Activated CD4-positive, alpha-beta T cell treated with anti-CD3 and anti-CD28 coated beads for 36 hours (primary cell): Measurements from ENCODE around the gene FARS2. TPM values are rescaled to one million over a fixed set of nuclear protein-coding genes. Genes with fewer than 3 reads are reported as not detected.
"Not testable (repeated sequence)": the region's sequence is repeated elsewhere in the genome, so short reads cannot be mapped to it uniquely, and the experiment has no call there.

Experiments
- ATAC-seq: fragments of 200-7000 bp; cut with Tn5 transposase; one replicate; pipeline ENCODE4 v1.10.0; 2021; ENCODE audit warnings: mild to moderate bottlenecking, moderate library complexity
- CTCF ChIA-PET: fragments of 350-600 bp; sonication (Branson Sonifier 250); formaldehyde crosslinking; loops from one replicate; lab custom pipeline; 2021; ENCODE audit warnings: antibody characterized with exemption; lab: Charles Lee
- POLR2A ChIA-PET: fragments of 350-600 bp; sonication (Branson Sonifier 250); formaldehyde crosslinking; loops from one replicate; lab custom pipeline; 2021; ENCODE audit warnings: antibody characterized with exemption, inconsistent platforms; lab: Charles Lee
- DNase-seq: peaks from one replicate; pipeline ENCODE4 v3.0.0-alpha.2; 2020
- H3K27ac Mint-ChIP-seq: one replicate; pipeline ENCODE4 v1.8.0; 2021; ENCODE audit warnings: mixed read lengths
- H3K27me3 Mint-ChIP-seq: one replicate; pipeline ENCODE4 v1.8.0; 2021; ENCODE audit warnings: mixed read lengths
- H3K36me3 Mint-ChIP-seq: one replicate; pipeline ENCODE4 v1.8.0; 2021; ENCODE audit warnings: low read depth, mixed read lengths
- H3K4me1 Mint-ChIP-seq: one replicate; pipeline ENCODE4 v1.8.0; 2021; ENCODE audit warnings: mixed read lengths
- H3K4me3 Mint-ChIP-seq: one replicate; pipeline ENCODE4 v1.8.0; 2021; ENCODE audit warnings: mild to moderate bottlenecking, moderate library complexity, mixed read lengths
- H3K9me3 Mint-ChIP-seq: one replicate; pipeline ENCODE4 v1.8.0; 2021; ENCODE audit warnings: low read depth, mixed read lengths
- intact Hi-C, 2 experiments: fragments of 100-400 bp; cut with DNase I in 1 of 2; cut with micrococcal nuclease in 1 of 2; formaldehyde crosslinking; loops; one replicate each; pipeline versions ENCODE4 v1.14.2 to v1.15.1; 2022 to 2024; cut with DNase I, micrococcal nuclease
- total RNA-seq, 2 experiments: library from RNA; stranded (reverse); gene quantifications; one replicate each; pipeline ENCODE4 v1.2.3, GENCODE V29; 2021

Gene FARS2
- total RNA-seq, 2 experiments from 2014 or later: 17.6 to 18.4 TPM

- CTCF ChIA-PET: no interaction called here
- intact Hi-C loops: no loop called here
- Mint-ChIP-seq H3K4me1 (peaks cover 15% of the 10 kb centered on the region), H3K27ac (no peak overlapping the region), H3K27me3 (no peaks in the 10 kb centered on the region), H3K36me3 (peaks cover 6% of the 10 kb centered on the region), H3K9me3 (no peaks in the 10 kb centered on the region), H3K4me3 (no peak overlapping the region)
- POLR2A ChIA-PET: no interaction called here
- DNase-seq (no peak), ATAC-seq (no peak)
Observed at GRCh38 chr6:5697508-5697907, 436.2 kb downstream of the FARS2 start.

DNA sequence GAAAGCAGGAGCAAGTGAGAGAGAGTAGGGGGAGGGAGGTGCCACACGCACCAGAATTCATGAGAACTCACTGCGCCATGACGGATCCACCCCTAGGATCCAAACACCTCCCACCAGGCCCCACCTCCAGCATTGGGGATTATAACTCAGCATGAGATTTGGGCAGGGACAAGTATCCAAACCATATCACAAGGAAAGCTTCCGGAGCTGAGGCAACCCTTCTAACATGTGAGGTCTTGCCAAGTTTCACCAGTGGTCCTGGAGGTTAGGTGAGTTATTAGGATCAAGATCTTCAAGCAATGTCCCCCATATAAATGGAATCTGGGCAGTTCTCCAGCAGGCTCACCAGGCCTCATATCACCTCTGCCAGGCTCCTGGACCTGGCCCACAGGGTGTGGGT, 437.0 kb downstream of the FARS2 start:
- Mint-ChIP-seq H3K4me3 (no peak overlapping the region), H3K4me1 (peaks cover 15% of the 10 kb centered on the region), H3K27ac (no peak overlapping the region), H3K9me3 (no peaks in the 10 kb centered on the region), H3K27me3 (no peaks in the 10 kb centered on the region), H3K36me3 (peaks cover 3% of the 10 kb centered on the region)
- ATAC-seq (no peak), DNase-seq (no peak)
- CTCF ChIA-PET: no interaction called here
- POLR2A ChIA-PET: no interaction called here
- intact Hi-C loops: no loop called here

DNA sequence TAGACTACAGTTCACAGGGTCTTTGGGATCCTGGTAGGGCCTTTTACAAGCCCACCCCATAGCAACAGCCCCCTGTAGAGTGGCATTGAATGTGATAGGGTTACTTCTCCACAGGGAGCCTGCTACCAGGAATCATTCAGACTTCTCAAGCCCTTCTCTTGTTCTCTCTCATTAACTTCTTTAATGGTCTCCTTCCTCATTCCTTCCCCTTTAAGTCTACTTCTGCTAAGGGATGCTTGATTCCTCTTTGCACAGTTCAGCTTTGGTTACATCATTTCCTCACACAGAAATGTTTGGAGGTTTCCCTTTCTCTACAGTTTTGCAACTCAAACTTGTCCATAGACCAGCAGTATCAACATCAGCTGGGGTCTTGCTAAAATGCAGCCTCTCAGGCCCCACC, 437.8 kb downstream of the FARS2 start:
- H3K36me3 Mint-ChIP-seq, POLR2A ChIA-PET, intact Hi-C loops, H3K4me3 Mint-ChIP-seq, DNase-seq, H3K27ac Mint-ChIP-seq, ATAC-seq, CTCF ChIA-PET, H3K9me3 Mint-ChIP-seq, H3K27me3 Mint-ChIP-seq: not testable (repeated sequence)
- H3K4me1 Mint-ChIP-seq: peaks cover 15% of the 10 kb centered on the region

GRCh38 chr6:5701174-5701573, 439.9 kb downstream of the FARS2 start:
- POLR2A ChIA-PET: no interaction called here

DNA sequence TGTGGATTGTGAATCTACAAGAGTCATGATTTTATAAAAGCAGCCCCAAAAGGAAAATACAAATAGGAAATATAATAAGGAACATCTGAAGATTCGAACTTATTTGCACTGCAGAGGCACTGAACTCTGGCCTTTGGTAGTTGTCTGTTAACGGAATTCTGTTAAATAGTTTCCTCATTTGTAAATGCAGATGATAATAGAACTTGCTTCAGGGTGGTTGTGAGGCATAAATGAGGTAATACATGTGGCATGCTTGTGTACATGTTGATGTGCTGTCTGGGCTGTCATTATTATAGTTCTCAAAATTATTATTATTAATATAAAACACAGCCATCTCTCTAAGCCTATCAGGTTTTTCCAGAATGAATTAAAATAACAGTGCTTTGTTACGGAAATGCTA, 443.4 kb downstream of the FARS2 start:
- Mint-ChIP-seq H3K36me3 (peaks cover 13% of the 10 kb centered on the region), H3K9me3 (no peaks in the 10 kb centered on the region), H3K4me1 (peaks cover 22% of the 10 kb centered on the region), H3K27me3 (no peaks in the 10 kb centered on the region), H3K4me3 (no peak overlapping the region), H3K27ac (no peak overlapping the region)
- intact Hi-C loops: no loop called here
- ATAC-seq (no peak), DNase-seq (no peak)
- ChIA-PET POLR2A (interaction anchor here (0.5 kb wide), 1 partner anchor 546 kb away, joined by 3 read pairs; no protein-coding TSS in a partner anchor), CTCF (no interaction called here)

More at GRCh38 chr6:5701174-5701573, 439.9 kb downstream of the FARS2 start:
- no peaks in the 10 kb centered on the region for H3K27me3 Mint-ChIP-seq
- H3K4me1 Mint-ChIP-seq: peaks cover 15% of the 10 kb centered on the region
- CTCF ChIA-PET: no interaction called here
- no peak overlapping the region for H3K4me3 Mint-ChIP-seq
- H3K27ac Mint-ChIP-seq: no peak overlapping the region
- no peaks in the 10 kb centered on the region for H3K9me3 Mint-ChIP-seq
- intact Hi-C loops: no loop called here
- DNase-seq: no peak
- no peak for ATAC-seq
- H3K36me3 Mint-ChIP-seq: peaks cover 8% of the 10 kb centered on the region

- ATAC-seq (no peak), DNase-seq (no peak)
- intact Hi-C loops: no loop called here
- H3K4me1 Mint-ChIP-seq: peaks cover 22% of the 10 kb centered on the region
- H3K4me3 Mint-ChIP-seq: no peak overlapping the region
- H3K36me3 Mint-ChIP-seq: peaks cover 9% of the 10 kb centered on the region
- H3K27ac Mint-ChIP-seq: peak overlapping the region; percentile 10
- ChIA-PET POLR2A (no interaction called here), CTCF (no interaction called here)
- no peaks in the 10 kb centered on the region for H3K27me3 Mint-ChIP-seq
- no peaks in the 10 kb centered on the region for H3K9me3 Mint-ChIP-seq
Observed at GRCh38 chr6:5705252-5705651, 443.9 kb downstream of the FARS2 start.

DNA sequence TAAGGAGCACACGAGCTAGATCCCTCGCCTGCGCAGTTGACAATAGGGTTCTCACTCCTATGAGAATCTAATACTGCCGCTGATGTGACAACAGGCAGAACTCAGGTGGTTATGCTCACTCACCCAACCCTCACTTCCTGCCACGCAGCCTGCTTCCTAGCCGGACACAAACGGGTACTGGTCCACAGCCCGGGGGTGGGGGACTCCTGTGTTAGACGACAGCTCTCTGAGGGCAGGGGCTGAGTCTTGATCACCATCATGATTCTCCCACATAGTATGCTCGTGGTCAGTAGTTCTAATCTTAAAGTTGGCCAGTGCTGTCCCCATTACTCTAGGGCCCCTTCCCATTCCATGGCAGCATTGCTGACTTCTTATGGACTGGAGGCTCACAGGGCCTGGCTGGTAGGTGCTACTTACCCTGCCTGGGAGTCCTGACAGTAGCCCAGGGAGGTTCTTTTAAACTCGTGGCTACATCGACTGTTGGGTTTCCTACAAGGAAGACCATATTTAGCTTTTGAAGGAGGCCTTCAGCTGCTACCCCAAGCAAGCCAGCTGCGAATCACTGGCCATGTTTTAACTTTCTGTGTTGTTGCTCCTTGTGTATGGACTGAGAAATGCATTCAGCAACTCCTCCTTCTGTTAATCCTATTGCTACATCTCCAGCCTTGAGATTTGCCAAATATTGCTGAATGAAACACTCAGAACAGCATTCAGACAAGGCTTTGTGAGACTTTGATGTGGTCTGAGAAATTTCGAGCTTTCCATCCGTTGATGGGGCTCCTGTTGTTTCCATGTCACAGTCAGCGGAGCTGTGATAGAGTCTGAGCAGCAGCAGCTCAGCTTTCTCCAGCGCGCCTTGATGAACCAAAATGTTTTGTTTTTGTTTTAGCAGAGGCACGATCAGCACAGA, 445.1 kb downstream of the FARS2 start:
- Mint-ChIP-seq H3K9me3 (no peaks in the 10 kb centered on the region), H3K4me3 (no peak overlapping the region), H3K27me3 (no peaks in the 10 kb centered on the region), H3K27ac (no peak overlapping the region), H3K4me1 (peaks cover 22% of the 10 kb centered on the region), H3K36me3 (peaks cover 9% of the 10 kb centered on the region)
- ATAC-seq (peak; percentile 75), DNase-seq (peak; percentile 40)
- POLR2A ChIA-PET: interaction anchor here (0.6 kb wide), 1 partner anchor 301 kb away, joined by 4 read pairs; no protein-coding TSS in a partner anchor
- intact Hi-C loops: no loop called here
- CTCF ChIA-PET: no interaction called here

- H3K9me3 Mint-ChIP-seq: no peaks in the 10 kb centered on the region
- peaks cover 9% of the 10 kb centered on the region for H3K36me3 Mint-ChIP-seq
- no peak overlapping the region for H3K4me3 Mint-ChIP-seq
- intact Hi-C loops: no loop called here
- H3K4me1 Mint-ChIP-seq: peaks cover 22% of the 10 kb centered on the region
- no peak overlapping the region for H3K27ac Mint-ChIP-seq
- ATAC-seq (no peak), DNase-seq (no peak)
- H3K27me3 Mint-ChIP-seq: no peaks in the 10 kb centered on the region
- ChIA-PET POLR2A (no interaction called here), CTCF (no interaction called here)
Observed at GRCh38 chr6:5707281-5708045, 446.1 kb downstream of the FARS2 start.

DNA sequence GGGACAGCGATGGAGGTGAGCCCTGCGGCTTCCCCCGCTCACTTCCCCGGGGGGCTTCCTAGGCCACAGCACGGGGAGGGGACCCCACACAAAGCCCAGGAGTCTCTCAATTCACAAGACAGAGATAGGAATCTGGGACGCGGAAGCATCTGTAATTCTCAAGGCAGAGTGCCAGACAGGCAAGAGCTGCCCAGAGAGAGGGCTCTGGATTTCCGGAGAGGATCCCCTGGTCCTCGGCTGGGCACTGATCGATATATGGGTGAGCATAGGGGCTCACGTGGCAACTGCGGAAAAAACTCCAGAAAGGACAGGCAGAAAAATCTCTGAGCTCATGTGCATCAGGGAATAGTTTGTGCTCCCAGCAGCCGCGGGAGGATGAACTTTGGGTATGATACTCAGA, 449.2 kb downstream of the FARS2 start:
- ChIA-PET POLR2A (no interaction called here), CTCF (no interaction called here)
- no peak for DNase-seq
- H3K27me3 Mint-ChIP-seq: no peaks in the 10 kb centered on the region
- peaks cover 13% of the 10 kb centered on the region for H3K36me3 Mint-ChIP-seq
- H3K27ac Mint-ChIP-seq: no peak overlapping the region
- intact Hi-C loops: no loop called here
- no peaks in the 10 kb centered on the region for H3K9me3 Mint-ChIP-seq
- ATAC-seq: no peak
- H3K4me1 Mint-ChIP-seq: peaks cover 17% of the 10 kb centered on the region
- no peak overlapping the region for H3K4me3 Mint-ChIP-seq

- Mint-ChIP-seq H3K36me3 (peaks cover 10% of the 10 kb centered on the region), H3K27me3 (no peaks in the 10 kb centered on the region), H3K4me1 (peaks cover 12% of the 10 kb centered on the region), H3K27ac (no peak overlapping the region), H3K9me3 (peaks cover 3% of the 10 kb centered on the region), H3K4me3 (no peak overlapping the region)
- intact Hi-C loops: no loop called here
- DNase-seq: no peak
- ATAC-seq: no peak
- POLR2A ChIA-PET: no interaction called here
- CTCF ChIA-PET: no interaction called here
Observed at GRCh38 chr6:5710936-5711335, 449.6 kb downstream of the FARS2 start.

- ATAC-seq (no peak), DNase-seq (no peak)
- intact Hi-C loops: no loop called here
- H3K9me3 Mint-ChIP-seq: peaks cover 12% of the 10 kb centered on the region
- no peak overlapping the region for H3K4me3 Mint-ChIP-seq
- no peaks in the 10 kb centered on the region for H3K4me1 Mint-ChIP-seq
- no peaks in the 10 kb centered on the region for H3K27me3 Mint-ChIP-seq
- CTCF ChIA-PET: interaction anchor here (0.6 to 1.2 kb wide), 4 partner anchors 9 to 1821 kb away, joined by 3 to 4 read pairs (median 4); no protein-coding TSS in a partner anchor
- no peak overlapping the region for H3K27ac Mint-ChIP-seq
- POLR2A ChIA-PET: no interaction called here
- peaks cover 20% of the 10 kb centered on the region for H3K36me3 Mint-ChIP-seq
Observed at GRCh38 chr6:5712349-5713215, 451.3 kb downstream of the FARS2 start.
